ENCODE data around the gene BCAT1. TPM values are rescaled to one million over a fixed set of nuclear protein-coding genes. Genes with fewer than 3 reads are reported as not detected.

Gene BCAT1
- total and polyA plus RNA-seq, 2 experiments from 2014 or later = 60.6 to 72.1 TPM

- WGBS, 2 experiments (ENCODE audit: low coverage in 1 of 2, low lambda C conversion rate in 2 of 2, missing lambda C conversion rate in 2 of 2) = 25% methylated on average over 25 of the region's 25 CpGs
- no peak for TF ChIP-seq EZH2phosphoT487 (IDR thresholded peaks at IDR 0.05; ENCODE audit: insufficient read depth, low read depth)
- no peak for TF ChIP-seq EZH2 (IDR thresholded peaks at IDR 0.05; ENCODE audit: insufficient read depth, poor library complexity, severe bottlenecking)
- Histone ChIP-seq H3K9ac (peak overlapping the region; percentile 70), H3K27ac (peak overlapping the region; percentile 4; the same call in 1 of the 2 replicates), H3K9me2 (ENCODE audit: insufficient read depth) (no peaks in the 10 kb centered on the region), H4K20me1 (ENCODE audit: insufficient read depth) (no peaks in the 10 kb centered on the region), H2AFZ (peak overlapping the region; percentile 57), H3F3A (ENCODE audit: insufficient read depth) (peaks cover 44% of the 10 kb centered on the region), H3K4me3 (peak overlapping the region; percentile 76), H3K9me3 (ENCODE audit: low read depth) (no peaks in the 10 kb centered on the region), H3K4me1 (ENCODE audit: insufficient read depth) (peaks cover 50% of the 10 kb centered on the region), H3K27me3 (replicated peaks; ENCODE audit: insufficient read depth) (no peaks in the 10 kb centered on the region), H3K4me2 (ENCODE audit: unreplicated experiment) (peak overlapping the region; percentile 75), H3K36me3 (ENCODE audit: low read depth) (0 out of 2 replicates have a peak, but pooled peaks cover 4% of the 10 kb centered on the region), H3K79me2 (ENCODE audit: insufficient read depth) (peaks cover 44% of the 10 kb centered on the region)
- peak; percentile 53 for DNase-seq
- in situ Hi-C loops (cut with MboI) = no loop called here
Measured at GRCh38 chr12:24903329-24904088, 45.4 kb downstream of the BCAT1 start.

GRCh38 chr12:24902511-24903328 is 46.2 kb downstream of the BCAT1 start:
- 2 to 4% methylated on average over 63 to 67 of the region's 74 CpGs for WGBS, 2 experiments (ENCODE audit: low coverage in 1 of 2, low lambda C conversion rate in 2 of 2, missing lambda C conversion rate in 2 of 2)
- no peaks in the 10 kb centered on the region for H4K20me1 ChIP-seq (ENCODE audit: insufficient read depth)
- peak; percentile 67 for DNase-seq
- no peaks in the 10 kb centered on the region for H3K27me3 ChIP-seq (replicated peaks; ENCODE audit: insufficient read depth)
- peak overlapping the region; percentile 75 for H3K4me2 ChIP-seq (ENCODE audit: unreplicated experiment)
- in situ Hi-C loops (cut with MboI) = no loop called here
- no peaks in the 10 kb centered on the region for H3K9me2 ChIP-seq (ENCODE audit: insufficient read depth)
- peaks cover 39% of the 10 kb centered on the region for H3K79me2 ChIP-seq (ENCODE audit: insufficient read depth)
- H3F3A ChIP-seq (ENCODE audit: insufficient read depth) = peaks cover 44% of the 10 kb centered on the region
- peak overlapping the region; percentile 30; the same call in 1 of the 2 replicates for H3K27ac ChIP-seq
- 0 out of 2 replicates have a peak, but pooled peaks cover 4% of the 10 kb centered on the region for H3K36me3 ChIP-seq (ENCODE audit: low read depth)
- peak overlapping the region; percentile 76 for H3K4me3 ChIP-seq
- H3K9me3 ChIP-seq (ENCODE audit: low read depth) = no peaks in the 10 kb centered on the region
- TF ChIP-seq EZH2 (IDR thresholded peaks at IDR 0.05; ENCODE audit: insufficient read depth, poor library complexity, severe bottlenecking) = no peak
- no peak for TF ChIP-seq EZH2phosphoT487 (IDR thresholded peaks at IDR 0.05; ENCODE audit: insufficient read depth, low read depth)
- peaks cover 58% of the 10 kb centered on the region for H3K4me1 ChIP-seq (ENCODE audit: insufficient read depth)
- peak overlapping the region; percentile 70 for H3K9ac ChIP-seq
- H2AFZ ChIP-seq = peak overlapping the region; percentile 57

DNA sequence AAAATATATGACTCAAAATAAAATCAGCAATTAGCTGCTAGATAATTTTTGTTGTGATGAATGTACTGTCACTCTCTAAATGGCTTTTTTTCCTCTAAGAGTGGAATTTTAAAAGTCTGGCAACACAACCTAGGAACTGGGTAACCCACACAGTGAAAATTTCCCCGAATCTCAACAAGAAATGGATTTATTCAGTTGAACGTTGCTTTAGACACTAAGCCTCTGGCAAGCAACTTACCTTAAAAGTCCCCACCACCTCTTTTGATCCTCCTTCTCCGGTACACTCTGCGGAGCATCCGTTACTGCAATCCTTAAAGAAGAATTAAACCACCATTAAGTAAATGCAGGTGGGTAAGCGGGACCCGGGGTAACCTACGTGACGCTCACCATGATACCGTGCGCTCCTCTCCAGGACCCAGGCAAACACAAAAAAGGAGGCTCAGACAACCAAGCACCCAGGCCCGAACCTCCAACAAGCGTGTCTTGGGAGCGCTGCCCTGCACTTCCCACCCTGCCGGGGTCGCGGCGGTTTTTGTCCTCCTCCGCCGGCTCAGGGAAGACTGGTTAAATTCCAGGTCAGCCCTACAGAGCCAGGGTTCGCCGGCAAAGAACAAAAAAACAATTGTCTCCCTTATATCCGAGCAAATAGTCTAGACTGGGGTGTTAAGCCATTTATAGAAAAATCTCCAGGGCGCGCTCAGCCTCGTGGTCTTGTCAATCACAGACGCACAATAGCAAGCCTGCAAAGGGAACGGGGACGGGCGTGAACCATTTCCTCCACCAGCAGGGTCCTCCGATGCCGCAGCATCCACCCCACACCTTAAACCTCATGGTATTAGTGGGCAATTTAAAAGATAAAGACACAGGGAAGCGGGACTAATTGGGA is 47.1 kb downstream of the BCAT1 start:
- Histone ChIP-seq H3K36me3 (ENCODE audit: low read depth) (0 out of 2 replicates have a peak, but pooled peaks cover 4% of the 10 kb centered on the region), H3K4me2 (ENCODE audit: unreplicated experiment) (peak overlapping the region; percentile 75), H3K4me1 (ENCODE audit: insufficient read depth) (peaks cover 62% of the 10 kb centered on the region), H3K27me3 (replicated peaks; ENCODE audit: insufficient read depth) (no peaks in the 10 kb centered on the region), H3K4me3 (peak overlapping the region; percentile 76), H3K9me2 (ENCODE audit: insufficient read depth) (no peaks in the 10 kb centered on the region), H4K20me1 (ENCODE audit: insufficient read depth) (no peaks in the 10 kb centered on the region), H3K79me2 (ENCODE audit: insufficient read depth) (peaks cover 43% of the 10 kb centered on the region), H3K27ac (peak overlapping the region; percentile 77), H3K9me3 (ENCODE audit: low read depth) (no peaks in the 10 kb centered on the region), H3F3A (ENCODE audit: insufficient read depth) (peaks cover 42% of the 10 kb centered on the region), H3K9ac (peak overlapping the region; percentile 70), H2AFZ (peak overlapping the region; percentile 57)
- no peak for TF ChIP-seq EZH2phosphoT487 (IDR thresholded peaks at IDR 0.05; ENCODE audit: insufficient read depth, low read depth)
- TF ChIP-seq EZH2 (IDR thresholded peaks at IDR 0.05; ENCODE audit: insufficient read depth, poor library complexity, severe bottlenecking) = no peak
- 42 to 46% methylated on average over 33 of the region's 33 CpGs for WGBS, 2 experiments (ENCODE audit: low coverage in 1 of 2, low lambda C conversion rate in 2 of 2, missing lambda C conversion rate in 2 of 2)
- in situ Hi-C loops (cut with MboI) = no loop called here
- DNase-seq = no peak

Measured in GM23248 (cell line).